Measurements from ENCODE around the gene ZNF408.

Gene ZNF408

GRCh38 chr11:46676436-46677158 lies 24.2 kb upstream of the ZNF408 start:
- H3K36me3 ChIP-seq (ENCODE audit: control insufficient read depth, insufficient read depth, low read length, severe bottlenecking): peaks cover 74% of the 10 kb centered on the region
- H3K4me3 ChIP-seq (ENCODE audit: low read length): no peak overlapping the region
- no peaks in the 10 kb centered on the region for H3K9me3 ChIP-seq (ENCODE audit: control insufficient read depth, low read length)
- no peak for DNase-seq (ENCODE audit: low read depth)
- no peak overlapping the region for H3K9ac ChIP-seq (ENCODE audit: low read length)
- H3K4me1 ChIP-seq (ENCODE audit: control insufficient read depth, insufficient read depth, low read length): peaks cover 32% of the 10 kb centered on the region
- H3K27me3 ChIP-seq (replicated peaks; ENCODE audit: control insufficient read depth, insufficient read depth, low read length): no peaks in the 10 kb centered on the region

GRCh38 chr11:46677169-46677568 lies 23.7 kb upstream of the ZNF408 start:
- H3K9me3 ChIP-seq (ENCODE audit: control insufficient read depth, low read length): no peaks in the 10 kb centered on the region
- H3K4me3 ChIP-seq (ENCODE audit: low read length): no peak overlapping the region
- H3K27me3 ChIP-seq (replicated peaks; ENCODE audit: control insufficient read depth, insufficient read depth, low read length): no peaks in the 10 kb centered on the region
- H3K9ac ChIP-seq (ENCODE audit: low read length): no peak overlapping the region
- peaks cover 29% of the 10 kb centered on the region for H3K4me1 ChIP-seq (ENCODE audit: control insufficient read depth, insufficient read depth, low read length)
- DNase-seq (ENCODE audit: low read depth): no peak
- peaks cover 74% of the 10 kb centered on the region for H3K36me3 ChIP-seq (ENCODE audit: control insufficient read depth, insufficient read depth, low read length, severe bottlenecking)

GRCh38 chr11:46677991-46678740 lies 22.7 kb upstream of the ZNF408 start:
- Histone ChIP-seq H3K9me3 (ENCODE audit: control insufficient read depth, low read length) (no peaks in the 10 kb centered on the region), H3K36me3 (ENCODE audit: control insufficient read depth, insufficient read depth, low read length, severe bottlenecking) (peaks cover 64% of the 10 kb centered on the region), H3K4me1 (ENCODE audit: control insufficient read depth, insufficient read depth, low read length) (peaks cover 29% of the 10 kb centered on the region), H3K4me3 (ENCODE audit: low read length) (no peak overlapping the region), H3K9ac (ENCODE audit: low read length) (peak overlapping the region; percentile 19), H3K27me3 (replicated peaks; ENCODE audit: control insufficient read depth, insufficient read depth, low read length) (no peaks in the 10 kb centered on the region)
- DNase-seq (ENCODE audit: low read depth): no peak

- Histone ChIP-seq H3K27me3 (replicated peaks; ENCODE audit: control insufficient read depth, insufficient read depth, low read length) (no peaks in the 10 kb centered on the region), H3K36me3 (ENCODE audit: control insufficient read depth, insufficient read depth, low read length, severe bottlenecking) (peaks cover 58% of the 10 kb centered on the region)
Measured at GRCh38 chr11:46678741-46679130, 22.1 kb upstream of the ZNF408 start.

GRCh38 chr11:46679241-46680163 lies 21.3 kb upstream of the ZNF408 start:
- Histone ChIP-seq H3K9ac (ENCODE audit: low read length) (no peak overlapping the region), H3K4me1 (ENCODE audit: control insufficient read depth, insufficient read depth, low read length) (peaks cover 36% of the 10 kb centered on the region), H3K27me3 (replicated peaks; ENCODE audit: control insufficient read depth, insufficient read depth, low read length) (no peaks in the 10 kb centered on the region), H3K9me3 (ENCODE audit: control insufficient read depth, low read length) (no peaks in the 10 kb centered on the region), H3K4me3 (ENCODE audit: low read length) (no peak overlapping the region), H3K36me3 (ENCODE audit: control insufficient read depth, insufficient read depth, low read length, severe bottlenecking) (peaks cover 56% of the 10 kb centered on the region)
- DNase-seq (ENCODE audit: low read depth): no peak

More at GRCh38 chr11:46678741-46679130, 22.1 kb upstream of the ZNF408 start:
- DNase-seq (ENCODE audit: low read depth): no peak
- Histone ChIP-seq H3K4me1 (ENCODE audit: control insufficient read depth, insufficient read depth, low read length) (peaks cover 29% of the 10 kb centered on the region), H3K4me3 (ENCODE audit: low read length) (no peak overlapping the region), H3K9ac (ENCODE audit: low read length) (no peak overlapping the region), H3K9me3 (ENCODE audit: control insufficient read depth, low read length) (no peaks in the 10 kb centered on the region)

- no peak overlapping the region for H3K4me3 ChIP-seq (ENCODE audit: low read length)
- H3K9ac ChIP-seq (ENCODE audit: low read length): no peak overlapping the region
- H3K27me3 ChIP-seq (replicated peaks; ENCODE audit: control insufficient read depth, insufficient read depth, low read length): no peaks in the 10 kb centered on the region
- peaks cover 56% of the 10 kb centered on the region for H3K36me3 ChIP-seq (ENCODE audit: control insufficient read depth, insufficient read depth, low read length, severe bottlenecking)
- no peak for DNase-seq (ENCODE audit: low read depth)
- no peaks in the 10 kb centered on the region for H3K9me3 ChIP-seq (ENCODE audit: control insufficient read depth, low read length)
- peaks cover 30% of the 10 kb centered on the region for H3K4me1 ChIP-seq (ENCODE audit: control insufficient read depth, insufficient read depth, low read length)
Measured at GRCh38 chr11:46680164-46680760, 20.6 kb upstream of the ZNF408 start.

GRCh38 chr11:46680815-46681214 lies 20.0 kb upstream of the ZNF408 start:
- no peak overlapping the region for H3K4me3 ChIP-seq (ENCODE audit: low read length)
- H3K9ac ChIP-seq (ENCODE audit: low read length): no peak overlapping the region
- H3K4me1 ChIP-seq (ENCODE audit: control insufficient read depth, insufficient read depth, low read length): peaks cover 25% of the 10 kb centered on the region
- DNase-seq (ENCODE audit: low read depth): no peak
- no peaks in the 10 kb centered on the region for H3K9me3 ChIP-seq (ENCODE audit: control insufficient read depth, low read length)
- H3K36me3 ChIP-seq (ENCODE audit: control insufficient read depth, insufficient read depth, low read length, severe bottlenecking): peaks cover 57% of the 10 kb centered on the region
- no peaks in the 10 kb centered on the region for H3K27me3 ChIP-seq (replicated peaks; ENCODE audit: control insufficient read depth, insufficient read depth, low read length)

GRCh38 chr11:46681814-46682213 lies 19.0 kb upstream of the ZNF408 start:
- no peak overlapping the region for H3K9ac ChIP-seq (ENCODE audit: low read length)
- H3K36me3 ChIP-seq (ENCODE audit: control insufficient read depth, insufficient read depth, low read length, severe bottlenecking): peaks cover 60% of the 10 kb centered on the region
- H3K9me3 ChIP-seq (ENCODE audit: control insufficient read depth, low read length): no peaks in the 10 kb centered on the region
- H3K27me3 ChIP-seq (replicated peaks; ENCODE audit: control insufficient read depth, insufficient read depth, low read length): no peaks in the 10 kb centered on the region
- H3K4me3 ChIP-seq (ENCODE audit: low read length): no peak overlapping the region
- no peak for DNase-seq (ENCODE audit: low read depth)
- H3K4me1 ChIP-seq (ENCODE audit: control insufficient read depth, insufficient read depth, low read length): peaks cover 19% of the 10 kb centered on the region

- DNase-seq (ENCODE audit: low read depth): no peak
- no peaks in the 10 kb centered on the region for H3K27me3 ChIP-seq (replicated peaks; ENCODE audit: control insufficient read depth, insufficient read depth, low read length)
- H3K36me3 ChIP-seq (ENCODE audit: control insufficient read depth, insufficient read depth, low read length, severe bottlenecking): peaks cover 59% of the 10 kb centered on the region
- no peak overlapping the region for H3K4me3 ChIP-seq (ENCODE audit: low read length)
- H3K4me1 ChIP-seq (ENCODE audit: control insufficient read depth, insufficient read depth, low read length): peaks cover 29% of the 10 kb centered on the region
- H3K9ac ChIP-seq (ENCODE audit: low read length): no peak overlapping the region
- no peaks in the 10 kb centered on the region for H3K9me3 ChIP-seq (ENCODE audit: control insufficient read depth, low read length)
Measured at GRCh38 chr11:46682773-46683752, 17.8 kb upstream of the ZNF408 start.

GRCh38 chr11:46684367-46684766 lies 16.5 kb upstream of the ZNF408 start:
- Histone ChIP-seq H3K4me1 (ENCODE audit: control insufficient read depth, insufficient read depth, low read length) (peaks cover 27% of the 10 kb centered on the region), H3K27me3 (replicated peaks; ENCODE audit: control insufficient read depth, insufficient read depth, low read length) (no peaks in the 10 kb centered on the region), H3K9ac (ENCODE audit: low read length) (peak overlapping the region; percentile 1), H3K9me3 (ENCODE audit: control insufficient read depth, low read length) (no peaks in the 10 kb centered on the region), H3K4me3 (ENCODE audit: low read length) (no peak overlapping the region), H3K36me3 (ENCODE audit: control insufficient read depth, insufficient read depth, low read length, severe bottlenecking) (peaks cover 51% of the 10 kb centered on the region)
- DNase-seq (ENCODE audit: low read depth): no peak
